ENCODE data around the gene ANO6. TPM values are rescaled to one million over a fixed set of nuclear protein-coding genes. Genes with fewer than 3 reads are reported as not detected.

The ANO6 gene
- total RNA-seq, 1 experiment from 2014 or later, result 51.4 TPM

DNA sequence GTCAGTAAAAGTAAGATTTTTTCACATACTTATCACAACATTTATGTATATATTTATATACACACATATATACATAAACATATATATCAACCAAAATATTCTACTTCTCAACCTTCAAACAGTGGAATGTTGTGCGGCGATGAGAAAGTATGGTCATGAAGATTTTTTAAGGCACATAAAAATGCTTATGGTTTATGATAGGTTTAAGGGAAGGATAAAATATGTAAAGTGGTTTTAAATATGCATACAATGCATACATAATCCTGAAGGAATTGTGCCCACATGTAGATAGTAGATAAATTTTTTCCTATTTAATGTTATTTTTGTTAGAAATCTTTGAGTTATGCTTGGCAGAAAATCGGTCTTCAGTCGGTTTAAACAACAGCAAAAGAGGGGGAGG lies 182.7 kb downstream of the ANO6 start:
- intact Hi-C loops (cut with micrococcal nuclease; ENCODE audit: unreplicated experiment), result no loop called here
- H3K9me2 ChIP-seq (ENCODE audit: insufficient read depth), result no peaks in the 10 kb centered on the region
- no peaks in the 10 kb centered on the region for H3K27me3 ChIP-seq (ENCODE audit: insufficient read depth, low read depth)
- no peak for TF ChIP-seq CTCF (conservative IDR thresholded peaks at IDR 0.05)
- TF ChIP-seq EZH2 (IDR thresholded peaks at IDR 0.05; ENCODE audit: low read depth), result no peak
- 0 out of 2 replicates have a peak, but pooled peaks cover 4% of the 10 kb centered on the region for H4K20me1 ChIP-seq (ENCODE audit: insufficient read depth)
- no TSS peak for BruUV-seq (replicated peaks)
- H3F3A ChIP-seq (ENCODE audit: insufficient read depth, low read depth), result no peaks in the 10 kb centered on the region
- H2AFZ ChIP-seq, result no peak overlapping the region
- no peak overlapping the region for H3K4me2 ChIP-seq
- no peaks in the 10 kb centered on the region for H3K79me2 ChIP-seq (ENCODE audit: low read depth)
- ChIA-PET CTCF (no interaction called here), POLR2A (ENCODE audit: unreplicated experiment) (no interaction called here)
- H3K9me3 ChIP-seq (ENCODE audit: insufficient read depth, low read depth), result no peaks in the 10 kb centered on the region; the same call in none of the 2 replicates
- H3K4me3 ChIP-seq, result no peak overlapping the region
- H3K36me3 ChIP-seq (ENCODE audit: low read depth), result peaks cover 25% of the 10 kb centered on the region
- H3K27ac ChIP-seq, result no peak overlapping the region
- H3K4me1 ChIP-seq (replicated peaks; ENCODE audit: insufficient read depth), result no peaks in the 10 kb centered on the region
- no peak for DNase-seq

- Histone ChIP-seq H3K27ac (no peak overlapping the region), H3K36me3 (ENCODE audit: low read depth) (peaks cover 38% of the 10 kb centered on the region), H4K20me1 (ENCODE audit: insufficient read depth) (0 out of 2 replicates have a peak, but pooled peaks cover 4% of the 10 kb centered on the region), H3K9me3 (ENCODE audit: insufficient read depth, low read depth) (no peaks in the 10 kb centered on the region; the same call in 1 of the 2 replicates), H3K9me2 (ENCODE audit: insufficient read depth) (no peaks in the 10 kb centered on the region), H2AFZ (no peak overlapping the region), H3F3A (ENCODE audit: insufficient read depth, low read depth) (no peaks in the 10 kb centered on the region), H3K4me1 (replicated peaks; ENCODE audit: insufficient read depth) (no peaks in the 10 kb centered on the region), H3K4me3 (no peak overlapping the region), H3K27me3 (ENCODE audit: insufficient read depth, low read depth) (no peaks in the 10 kb centered on the region), H3K4me2 (no peak overlapping the region), H3K79me2 (ENCODE audit: low read depth) (no peaks in the 10 kb centered on the region)
- CTCF ChIA-PET, result no interaction called here
- POLR2A ChIA-PET (ENCODE audit: unreplicated experiment), result no interaction called here
- TF ChIP-seq CTCF (conservative IDR thresholded peaks at IDR 0.05), result no peak
- no peak for TF ChIP-seq EZH2 (IDR thresholded peaks at IDR 0.05; ENCODE audit: low read depth)
- DNase-seq, result no peak
- intact Hi-C loops (cut with micrococcal nuclease; ENCODE audit: unreplicated experiment), result loop anchor here (5.0 kb wide), 1 partner anchor 219 kb away; no protein-coding TSS in a partner anchor
- no TSS peak for BruUV-seq (replicated peaks)
Observed at GRCh38 chr12:45400991-45401390, 185.1 kb downstream of the ANO6 start.

- TF ChIP-seq CTCF (conservative IDR thresholded peaks at IDR 0.05) (no peak), EZH2 (IDR thresholded peaks at IDR 0.05; ENCODE audit: low read depth) (no peak)
- H3K79me2 ChIP-seq (ENCODE audit: low read depth), result no peaks in the 10 kb centered on the region
- no peaks in the 10 kb centered on the region for H3K9me3 ChIP-seq (ENCODE audit: insufficient read depth, low read depth)
- H3F3A ChIP-seq (ENCODE audit: insufficient read depth, low read depth), result no peaks in the 10 kb centered on the region
- ChIA-PET POLR2A (ENCODE audit: unreplicated experiment) (no interaction called here), CTCF (no interaction called here)
- no peaks in the 10 kb centered on the region for H3K9me2 ChIP-seq (ENCODE audit: insufficient read depth)
- no peak for DNase-seq
- intact Hi-C loops (cut with micrococcal nuclease; ENCODE audit: unreplicated experiment), result loop anchor here (5.0 kb wide), 1 partner anchor 220 kb away; no protein-coding TSS in a partner anchor
- no peaks in the 10 kb centered on the region for H3K27me3 ChIP-seq (ENCODE audit: insufficient read depth, low read depth)
- no peak overlapping the region for H2AFZ ChIP-seq
- no peak overlapping the region for H3K4me3 ChIP-seq
- H3K27ac ChIP-seq, result no peak overlapping the region
- BruUV-seq (replicated peaks), result no TSS peak
- peaks cover 38% of the 10 kb centered on the region for H3K36me3 ChIP-seq (ENCODE audit: low read depth)
- 0 out of 2 replicates have a peak, but pooled peaks cover 4% of the 10 kb centered on the region for H4K20me1 ChIP-seq (ENCODE audit: insufficient read depth)
- no peak overlapping the region for H3K4me2 ChIP-seq
- H3K4me1 ChIP-seq (replicated peaks; ENCODE audit: insufficient read depth), result no peaks in the 10 kb centered on the region
Observed at GRCh38 chr12:45402288-45402687, 186.4 kb downstream of the ANO6 start.
